SK-N-MC (cell line): ENCODE measurements around the gene NOC2L.

Experiments used
- DNase-seq: peaks from one replicate; pipeline ENCODE4 v3.0.0-alpha.2; 2011; ENCODE audit warnings: low read depth, low spot score
- H3K27ac ChIP-seq: fragments of 200-600 bp; sonication (generic); 2 replicates; pipeline ENCODE4 v1.5.1; 2016; ENCODE audit warnings: mixed run types
- H3K36me3 ChIP-seq: fragments of 200-600 bp; sonication (generic); 2 replicates; pipeline ENCODE4 v1.6.1; 2017; ENCODE audit warnings: antibody characterized with exemption, low read length, mixed read lengths; ENCODE audit not compliant: insufficient read depth
- H3K4me3 ChIP-seq: fragments of 200-600 bp; sonication (generic); 2 replicates; pipeline ENCODE4 v1.5.1; 2016
- H3K9ac ChIP-seq: fragments of 200-600 bp; sonication (generic); 2 replicates; pipeline ENCODE4 v1.8.0; 2017; ENCODE audit warnings: mixed run types, mixed read lengths; ENCODE audit not compliant: insufficient read length
- H3K9me3 ChIP-seq: fragments of 200-600 bp; sonication (generic); 2 replicates; pipeline ENCODE4 v1.6.1; 2017; ENCODE audit warnings: low read depth, mild to moderate bottlenecking, antibody characterized with exemption, low read length, moderate library complexity, mixed read lengths
- EZH2 ChIP-seq: fragments of 200-600 bp; sonication (generic); IDR thresholded peaks from one replicate; pipeline ENCODE4 v1.6.1; 2017; ENCODE audit warnings: antibody characterized with exemption
- FOXP2 ChIP-seq: optimal IDR thresholded peaks from 2 replicates; pipeline ENCODE3; 2011; ENCODE audit warnings: mild to moderate bottlenecking, moderate library complexity; ENCODE audit not compliant: insufficient read depth; ENCODE audit errors: extremely low read length, control extremely low read depth
- POLR2AphosphoS5 ChIP-seq: IDR thresholded peaks from 2 replicates; pipeline ENCODE4 v1.6.1; 2012; ENCODE audit warnings: mild to moderate bottlenecking, low read depth, low read length, borderline replicate concordance

The NOC2L gene

GRCh38 chr1:931380-932172 lies 27.5 kb downstream of the NOC2L start:
- Histone ChIP-seq H3K9ac (no peak overlapping the region), H3K36me3 (peaks cover 12% of the 10 kb centered on the region; the same call in 1 of the 2 replicates), H3K9me3 (no peaks in the 10 kb centered on the region), H3K27ac (peak overlapping the region; percentile 58), H3K4me3 (no peak overlapping the region)
- TF ChIP-seq FOXP2 = no peak
- TF ChIP-seq POLR2AphosphoS5 = peak; percentile 20
- DNase-seq = no peak

GRCh38 chr1:930633-931138 lies 28.4 kb downstream of the NOC2L start:
- Histone ChIP-seq H3K27ac (no peak overlapping the region), H3K9me3 (no peaks in the 10 kb centered on the region), H3K36me3 (peaks cover 17% of the 10 kb centered on the region; the same call in 1 of the 2 replicates), H3K4me3 (no peak overlapping the region), H3K9ac (no peak overlapping the region)
- DNase-seq = no peak
- TF ChIP-seq FOXP2 = no peak
- TF ChIP-seq POLR2AphosphoS5 = peak; percentile 44
- TF ChIP-seq EZH2 = no peak

GRCh38 chr1:929712-930632 lies 29.1 kb downstream of the NOC2L start:
- Histone ChIP-seq H3K9me3 (no peaks in the 10 kb centered on the region), H3K27ac (no peak overlapping the region), H3K9ac (no peak overlapping the region), H3K36me3 (peaks cover 17% of the 10 kb centered on the region; the same call in 1 of the 2 replicates), H3K4me3 (no peak overlapping the region)
- DNase-seq = no peak
- TF ChIP-seq POLR2AphosphoS5 (peak; percentile 40), EZH2 (no peak)

GRCh38 chr1:928825-929661 lies 30.0 kb downstream of the NOC2L start:
- H3K27ac ChIP-seq = peak overlapping the region; percentile 68
- H3K4me3 ChIP-seq = peak overlapping the region; percentile 33
- DNase-seq = no peak
- peaks cover 17% of the 10 kb centered on the region; the same call in 1 of the 2 replicates for H3K36me3 ChIP-seq
- no peaks in the 10 kb centered on the region for H3K9me3 ChIP-seq
- TF ChIP-seq POLR2AphosphoS5 (peak; percentile 54; the same call in 1 of the 2 replicates), EZH2 (no peak)
- no peak overlapping the region for H3K9ac ChIP-seq

- no peak for DNase-seq
- H3K4me3 ChIP-seq = no peak overlapping the region
- no peak overlapping the region for H3K9ac ChIP-seq
Observed at GRCh38 chr1:927748-928147, 31.3 kb downstream of the NOC2L start.

GRCh38 chr1:927234-927633 lies 31.8 kb downstream of the NOC2L start:
- Histone ChIP-seq H3K9ac (no peak overlapping the region), H3K4me3 (peak overlapping the region; percentile 95), H3K27ac (no peak overlapping the region), H3K36me3 (peaks cover 17% of the 10 kb centered on the region; the same call in 1 of the 2 replicates), H3K9me3 (no peaks in the 10 kb centered on the region)
- no peak for TF ChIP-seq POLR2AphosphoS5
- TF ChIP-seq EZH2 = no peak
- TF ChIP-seq FOXP2 = no peak
- DNase-seq = no peak

More at GRCh38 chr1:927748-928147, 31.3 kb downstream of the NOC2L start:
- Histone ChIP-seq H3K9me3 (no peaks in the 10 kb centered on the region), H3K36me3 (peaks cover 17% of the 10 kb centered on the region; the same call in 1 of the 2 replicates), H3K27ac (no peak overlapping the region)
- TF ChIP-seq EZH2 (no peak), POLR2AphosphoS5 (no peak), FOXP2 (no peak)

DNA sequence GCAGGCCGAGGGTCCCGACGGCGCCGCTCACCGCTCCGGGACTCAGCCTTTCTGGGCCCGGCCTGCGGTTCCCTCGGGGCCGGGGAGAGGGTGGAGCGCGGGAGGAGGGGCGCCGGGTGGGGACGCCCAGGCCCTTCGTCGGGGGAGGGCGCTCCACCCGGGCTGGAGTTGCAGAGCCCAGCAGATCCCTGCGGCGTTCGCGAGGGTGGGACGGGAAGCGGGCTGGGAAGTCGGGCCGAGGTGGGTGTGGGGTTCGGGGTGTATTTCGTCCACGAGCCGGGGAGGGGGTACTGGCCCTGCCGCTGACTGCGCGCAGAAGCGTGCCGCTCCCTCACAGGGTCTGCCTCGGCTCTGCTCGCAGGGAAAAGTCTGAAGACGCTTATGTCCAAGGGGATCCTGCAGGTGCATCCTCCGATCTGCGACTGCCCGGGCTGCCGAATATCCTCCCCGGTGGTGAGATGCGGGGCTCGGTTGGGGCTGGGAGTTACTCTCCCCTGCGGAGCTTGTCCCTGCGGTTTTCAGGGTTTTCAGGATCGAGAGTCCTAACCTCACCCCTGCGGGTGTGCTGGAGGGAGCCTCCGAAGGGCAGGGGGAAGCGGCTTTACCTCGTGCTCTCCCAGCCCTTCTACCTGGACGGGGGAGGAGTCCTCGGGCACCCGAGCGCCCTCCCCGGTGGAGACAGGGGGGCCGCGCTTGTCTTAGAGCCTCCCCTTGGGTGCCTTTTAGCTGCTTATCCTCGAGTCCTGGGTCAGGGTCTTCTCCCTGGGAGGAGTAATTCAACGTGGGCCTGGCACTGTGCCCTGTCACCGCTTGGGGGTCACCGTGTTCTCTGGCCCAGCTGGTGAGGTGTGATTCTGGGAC lies 33.3 kb downstream of the NOC2L start:
- TF ChIP-seq POLR2AphosphoS5 (peak; percentile 72), EZH2 (no peak)
- 0 out of 2 replicates have a peak overlapping the region, but pooled peaks have one; percentile 13 for H3K27ac ChIP-seq
- H3K4me3 ChIP-seq = peak overlapping the region; percentile 95
- peak overlapping the region; percentile 89 for H3K9ac ChIP-seq
- H3K9me3 ChIP-seq = no peaks in the 10 kb centered on the region
- H3K36me3 ChIP-seq = peaks cover 17% of the 10 kb centered on the region; the same call in 1 of the 2 replicates
- no peak for DNase-seq
